ENCODE data around the gene HTATIP2. TPM values are rescaled to one million over a fixed set of nuclear protein-coding genes. Genes with fewer than 3 reads are reported as not detected.

The HTATIP2 gene
- total RNA-seq, 1 donor from 2014 or later = 6.2 TPM

- Mint-ChIP-seq H3K4me1 (ENCODE audit: low read depth, unreplicated experiment) (peaks cover 2% of the 10 kb centered on the region), H3K4me3 (ENCODE audit: unreplicated experiment) (no peak overlapping the region), H3K9me3 (ENCODE audit: unreplicated experiment) (no peaks in the 10 kb centered on the region), H3K36me3 (ENCODE audit: unreplicated experiment) (no peaks in the 10 kb centered on the region), H3K27me3 (ENCODE audit: unreplicated experiment) (no peaks in the 10 kb centered on the region), H3K27ac (ENCODE audit: unreplicated experiment) (no peak overlapping the region)
- no peak for TF ChIP-seq CTCF (IDR thresholded peaks at IDR 0.05; ENCODE audit: partially characterized antibody, unreplicated experiment)
- no peak for DNase-seq
Observed at GRCh38 chr11:20399498-20399897, 36.0 kb downstream of the HTATIP2 start.

GRCh38 chr11:20403059-20403458, 39.5 kb downstream of the HTATIP2 start:
- no peaks in the 10 kb centered on the region for H3K27me3 Mint-ChIP-seq (ENCODE audit: unreplicated experiment)
- H3K36me3 Mint-ChIP-seq (ENCODE audit: unreplicated experiment) = no peaks in the 10 kb centered on the region
- H3K27ac Mint-ChIP-seq (ENCODE audit: unreplicated experiment) = no peak overlapping the region
- TF ChIP-seq CTCF (IDR thresholded peaks at IDR 0.05; ENCODE audit: partially characterized antibody, unreplicated experiment) = no peak
- DNase-seq = no peak
- H3K4me3 Mint-ChIP-seq (ENCODE audit: unreplicated experiment) = no peak overlapping the region
- H3K9me3 Mint-ChIP-seq (ENCODE audit: unreplicated experiment) = no peaks in the 10 kb centered on the region
- H3K4me1 Mint-ChIP-seq (ENCODE audit: low read depth, unreplicated experiment) = no peaks in the 10 kb centered on the region

- Mint-ChIP-seq H3K27ac (ENCODE audit: unreplicated experiment) (no peak overlapping the region), H3K4me3 (ENCODE audit: unreplicated experiment) (no peak overlapping the region), H3K4me1 (ENCODE audit: low read depth, unreplicated experiment) (no peaks in the 10 kb centered on the region), H3K36me3 (ENCODE audit: unreplicated experiment) (no peaks in the 10 kb centered on the region), H3K27me3 (ENCODE audit: unreplicated experiment) (no peaks in the 10 kb centered on the region), H3K9me3 (ENCODE audit: unreplicated experiment) (no peaks in the 10 kb centered on the region)
- no peak for TF ChIP-seq CTCF (IDR thresholded peaks at IDR 0.05; ENCODE audit: partially characterized antibody, unreplicated experiment)
- no peak for DNase-seq
Observed at GRCh38 chr11:20406484-20406883, 43.0 kb downstream of the HTATIP2 start.

DNA sequence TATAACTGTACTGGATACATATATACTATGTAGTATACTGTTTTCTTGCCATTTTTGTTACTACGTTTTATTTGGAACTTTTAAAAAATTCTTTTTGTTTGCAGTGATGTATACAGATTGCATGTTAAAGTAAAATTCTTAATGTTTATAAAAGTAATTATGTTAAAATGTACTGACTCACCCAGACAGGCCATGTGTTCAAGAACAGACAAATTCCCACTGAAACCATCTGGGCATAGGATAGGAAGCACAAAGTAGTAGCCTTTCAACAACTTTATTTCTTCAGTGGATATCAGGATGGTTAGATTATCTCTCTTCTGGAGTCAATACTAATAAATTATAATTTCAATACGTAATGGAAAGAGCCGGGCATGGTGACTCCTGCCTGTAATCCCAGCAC, 43.8 kb downstream of the HTATIP2 start:
- Mint-ChIP-seq H3K9me3 (ENCODE audit: unreplicated experiment) (no peaks in the 10 kb centered on the region), H3K27ac (ENCODE audit: unreplicated experiment) (no peak overlapping the region), H3K27me3 (ENCODE audit: unreplicated experiment) (no peaks in the 10 kb centered on the region), H3K36me3 (ENCODE audit: unreplicated experiment) (no peaks in the 10 kb centered on the region), H3K4me3 (ENCODE audit: unreplicated experiment) (no peak overlapping the region), H3K4me1 (ENCODE audit: low read depth, unreplicated experiment) (no peaks in the 10 kb centered on the region)
- DNase-seq = no peak
- TF ChIP-seq CTCF (IDR thresholded peaks at IDR 0.05; ENCODE audit: partially characterized antibody, unreplicated experiment) = no peak

DNA sequence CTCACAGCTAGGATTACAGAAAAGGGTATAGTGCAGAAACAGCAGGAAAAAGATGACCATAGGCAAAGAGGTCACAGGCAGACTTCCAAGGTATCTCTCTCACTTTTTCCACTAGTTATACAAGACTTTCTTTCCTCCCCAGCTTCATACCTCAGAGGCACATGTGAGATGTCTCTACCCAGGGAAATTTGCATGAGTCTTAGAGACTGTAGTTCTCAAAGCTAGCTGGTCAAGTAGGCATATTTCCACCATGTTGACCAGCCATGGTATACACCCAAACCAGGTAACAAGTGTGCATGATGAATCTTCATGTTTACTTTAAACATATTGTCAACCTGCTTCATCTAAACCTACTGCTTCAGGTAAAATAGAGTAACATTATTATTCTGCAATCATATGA, 51.9 kb downstream of the HTATIP2 start:
- no peak for TF ChIP-seq CTCF (IDR thresholded peaks at IDR 0.05; ENCODE audit: partially characterized antibody, unreplicated experiment)
- DNase-seq = no peak
- Mint-ChIP-seq H3K4me1 (ENCODE audit: low read depth, unreplicated experiment) (no peaks in the 10 kb centered on the region), H3K4me3 (ENCODE audit: unreplicated experiment) (no peak overlapping the region), H3K36me3 (ENCODE audit: unreplicated experiment) (no peaks in the 10 kb centered on the region), H3K27me3 (ENCODE audit: unreplicated experiment) (no peaks in the 10 kb centered on the region), H3K27ac (ENCODE audit: unreplicated experiment) (no peak overlapping the region), H3K9me3 (ENCODE audit: unreplicated experiment) (no peaks in the 10 kb centered on the region)

Measured in glutamatergic neuron (in vitro differentiated cells).